Natural killer cell (primary cell): ENCODE measurements around the gene PRM3. TPM values are rescaled to one million over a fixed set of nuclear protein-coding genes. Genes with fewer than 3 reads are reported as not detected.
A peak's percentile ranks its signal among the peaks of the same experiment; 100 is the strongest.

Experiments used
- ATAC-seq, 3 donors: fragments of 150-1000 bp in 2 of 3; fragments of 200-7000 bp in 1 of 3; cut with Tn5 transposase; 1 replicate in 1 of 3; 2 replicates in 2 of 3; pipeline ENCODE4 v1.10.0; 2021; ENCODE audit warnings: mild to moderate bottlenecking in 2 of 3, moderate library complexity in 2 of 3
- DNase-seq, 2 donors: peaks; one replicate each; pipeline versions ENCODE4 v3.0.0 to v3.0.0-alpha.2; 2013 to 2021; ENCODE audit warnings: mixed read lengths in 1 of 2
- H3K27ac ChIP-seq: one replicate; pipeline ENCODE4 v1.5.1; 2013; ENCODE audit warnings: mild to moderate bottlenecking, low read length
- H3K27me3 ChIP-seq: one replicate; pipeline ENCODE4 v1.6.1; 2013; ENCODE audit warnings: low read length; ENCODE audit not compliant: control insufficient read depth, insufficient read depth
- H3K36me3 ChIP-seq: one replicate; pipeline ENCODE4 v1.6.1; 2013; ENCODE audit warnings: low read length; ENCODE audit not compliant: control insufficient read depth, insufficient read depth
- H3K4me1 ChIP-seq: one replicate; pipeline ENCODE4 v1.6.1; 2013; ENCODE audit warnings: low read length; ENCODE audit not compliant: control insufficient read depth, insufficient read depth
- H3K4me3 ChIP-seq: one replicate; pipeline ENCODE4 v1.5.1; 2013; ENCODE audit warnings: low read length
- H3K9me3 ChIP-seq: one replicate; pipeline ENCODE4 v1.6.1; 2013; ENCODE audit warnings: low read length; ENCODE audit not compliant: control insufficient read depth, insufficient read depth
- H3K27ac Mint-ChIP-seq, 2 donors: one replicate each; pipeline ENCODE4 v1.8.0; 2022; ENCODE audit warnings: mild to moderate bottlenecking in 2 of 2, mixed read lengths in 2 of 2, moderate library complexity in 1 of 2
- H3K27me3 Mint-ChIP-seq, 2 donors: one replicate each; pipeline ENCODE4 v1.8.0; 2022; ENCODE audit warnings: low read depth in 2 of 2, mixed read lengths in 2 of 2
- H3K36me3 Mint-ChIP-seq: one replicate; pipeline ENCODE4 v1.8.0; 2022; ENCODE audit warnings: mixed read lengths
- H3K4me1 Mint-ChIP-seq, 2 donors: one replicate each; pipeline ENCODE4 v1.8.0; 2022; ENCODE audit warnings: mixed read lengths in 2 of 2
- H3K4me3 Mint-ChIP-seq: one replicate; pipeline ENCODE4 v1.8.0; 2022; ENCODE audit warnings: mild to moderate bottlenecking, moderate library complexity, mixed read lengths
- H3K9me3 Mint-ChIP-seq, 2 donors: one replicate each; pipeline ENCODE4 v1.8.0; 2022; ENCODE audit warnings: mixed read lengths in 2 of 2
- CTCF ChIP-seq: fragments of 200-600 bp; IDR thresholded peaks from one replicate; pipeline ENCODE4 v1.8.0; 2022; ENCODE audit warnings: antibody characterized with exemption
- WGBS: methylation state at CpG from one replicate; pipeline ENCODE4 v1.1.7; 2013; ENCODE audit warnings: missing lambda C conversion rate; ENCODE audit not compliant: insufficient coverage; 5-methylcytosine and 5-hydroxymethylcytosine counted together
- intact Hi-C: fragments of 100-400 bp; cut with micrococcal nuclease; formaldehyde crosslinking; loops from one replicate; pipeline ENCODE4 v1.14.2; 2022
- total RNA-seq, 4 donors: library from RNA; stranded (reverse); fragments of 120-200 nt in 1 of 4; gene quantifications; one replicate each; pipeline versions ENCODE4 v1.2.3 to v1.2.4, GENCODE V29; 2013 to 2022

Gene PRM3
- total RNA-seq, 3 donors from 2014 or later (not counting 1 experiment from before 2014, with no cell fraction given), result not detected

- no peaks in the 10 kb centered on the region for H3K9me3 ChIP-seq
- H3K27me3 ChIP-seq, result no peaks in the 10 kb centered on the region
- no peak overlapping the region for H3K27ac Mint-ChIP-seq
- H3K27ac ChIP-seq, result no peak overlapping the region
- TF ChIP-seq CTCF, result no peak
- H3K36me3 ChIP-seq, result no peaks in the 10 kb centered on the region
- WGBS, result 56% methylated on average over 10 of the region's 10 CpGs
- no peaks in the 10 kb centered on the region for H3K27me3 Mint-ChIP-seq
- H3K4me1 Mint-ChIP-seq, result peaks cover 21 to 37% of the 10 kb centered on the region in 2 donors
- ATAC-seq, result no peak
- H3K4me1 ChIP-seq, result peaks cover 43% of the 10 kb centered on the region
- no peaks in the 10 kb centered on the region for H3K9me3 Mint-ChIP-seq
- no peaks in the 10 kb centered on the region for H3K36me3 Mint-ChIP-seq
- intact Hi-C loops, result no loop called here
- H3K4me3 ChIP-seq, result no peak overlapping the region
- H3K4me3 Mint-ChIP-seq, result no peak overlapping the region
- peak in 1 of 2 donors; percentile 32 for DNase-seq
Observed at GRCh38 chr16:11240636-11241473, 32.6 kb downstream of the PRM3 start.

- ATAC-seq (no peak), DNase-seq (no peak)
- intact Hi-C loops, result loop anchor here (10.0 kb wide), 1 partner anchor 365 kb away; the partner anchor contains the start of gene CIITA
- Mint-ChIP-seq H3K27ac (no peak overlapping the region), H3K27me3 (no peaks in the 10 kb centered on the region), H3K36me3 (no peaks in the 10 kb centered on the region), H3K4me1 (peaks cover 24 to 36% of the 10 kb centered on the region in 2 donors), H3K4me3 (no peak overlapping the region), H3K9me3 (no peaks in the 10 kb centered on the region)
- WGBS, result 89% methylated on average over 10 of the region's 10 CpGs
- H3K36me3 ChIP-seq, result no peaks in the 10 kb centered on the region
- H3K9me3 ChIP-seq, result no peaks in the 10 kb centered on the region
- H3K4me3 ChIP-seq, result no peak overlapping the region
- TF ChIP-seq CTCF, result no peak
- H3K27me3 ChIP-seq, result no peaks in the 10 kb centered on the region
- H3K27ac ChIP-seq, result no peak overlapping the region
- peaks cover 51% of the 10 kb centered on the region for H3K4me1 ChIP-seq
Observed at GRCh38 chr16:11239644-11240632, 33.5 kb downstream of the PRM3 start.

- H3K36me3 Mint-ChIP-seq, result no peaks in the 10 kb centered on the region
- 98% methylated on average over 15 of the region's 15 CpGs for WGBS
- no peaks in the 10 kb centered on the region for H3K27me3 Mint-ChIP-seq
- no peak for TF ChIP-seq CTCF
- H3K27me3 ChIP-seq, result no peaks in the 10 kb centered on the region
- H3K4me3 ChIP-seq, result no peak overlapping the region
- peaks cover 65% of the 10 kb centered on the region for H3K4me1 ChIP-seq
- H3K36me3 ChIP-seq, result no peaks in the 10 kb centered on the region
- intact Hi-C loops, result loop anchor here (10.0 kb wide), 1 partner anchor 364 kb away; the partner anchor contains the start of gene CIITA
- ATAC-seq (no peak), DNase-seq (no peak)
- no peak overlapping the region for H3K27ac ChIP-seq
- peaks cover 37 to 49% of the 10 kb centered on the region in 2 donors for H3K4me1 Mint-ChIP-seq
- no peaks in the 10 kb centered on the region for H3K9me3 ChIP-seq
- peak overlapping the region; percentile 25 for H3K4me3 Mint-ChIP-seq
- peak overlapping the region in 1 of 2 donors; percentile 45 for H3K27ac Mint-ChIP-seq
- no peaks in the 10 kb centered on the region for H3K9me3 Mint-ChIP-seq
Observed at GRCh38 chr16:11238272-11239202, 34.9 kb downstream of the PRM3 start.
